ENCODE results near the gene SMCR8.

GRCh38 chr17:18370761-18371160, 55.7 kb downstream of the SMCR8 start:
- TF ChIP-seq CTCF (CRISPR knock-in tag; IDR thresholded peaks at IDR 0.05) (no peak), SP1 (IDR thresholded peaks at IDR 0.05) (no peak), SP1 (CRISPR knock-in tag; IDR thresholded peaks at IDR 0.05) (no peak), AGO1 (IDR thresholded peaks at IDR 0.05; ENCODE audit: low read depth, low read length, poor library complexity, severe bottlenecking) (no peak), MTA1 (CRISPR knock-in tag; IDR thresholded peaks at IDR 0.05; ENCODE audit: borderline replicate concordance) (no peak), SUZ12 (IDR thresholded peaks at IDR 0.05; ENCODE audit: low read depth, low read length) (no peak), CREB1 (IDR thresholded peaks at IDR 0.05) (no peak), CREB1 (CRISPR knock-in tag; IDR thresholded peaks at IDR 0.05) (no peak), ZNF619 (CRISPR knock-in tag; IDR thresholded peaks at IDR 0.05) (no peak), TBP (CRISPR knock-in tag; IDR thresholded peaks at IDR 0.05) (no peak), RFX5 (IDR thresholded peaks at IDR 0.05; ENCODE audit: low read depth, low read length) (no peak), U2AF1 (optimal IDR thresholded peaks at IDR 0.05; ENCODE audit: low read depth, low read length) (no peak), PHB2 (IDR thresholded peaks at IDR 0.05; ENCODE audit: partially characterized antibody) (no peak), EP300 (IDR thresholded peaks at IDR 0.05; ENCODE audit: low read depth in 2 of 2, low read length in 2 of 2) (no peak), EP300 (CRISPR knock-in tag; IDR thresholded peaks at IDR 0.05; ENCODE audit: borderline replicate concordance) (no peak), TCF7L2 (IDR thresholded peaks at IDR 0.05; ENCODE audit: low read depth, low read length) (no peak), PHF20 (CRISPR knock-in tag; IDR thresholded peaks at IDR 0.05) (no peak)
